ENCODE results near the gene ATP8A1. TPM values are rescaled to one million over a fixed set of nuclear protein-coding genes. Genes with fewer than 3 reads are reported as not detected.
"Not testable (repeated sequence)": the region's sequence is repeated elsewhere in the genome, so short reads cannot be mapped to it uniquely, and the experiment has no call there.

The ATP8A1 gene
- total RNA-seq, 4 donors from 2014 or later, result 21.3 to 34.7 (median 25.9) TPM

- DNase-seq, result no peak
- Histone ChIP-seq H3K27ac (no peak overlapping the region), H3K4me3 (no peak overlapping the region), H3K9me3 (no peaks in the 10 kb centered on the region), H3K27me3 (peaks cover 0 to under 1% of the 10 kb centered on the region in 2 donors), H3K4me1 (no peaks in the 10 kb centered on the region), H3K36me3 (no peaks in the 10 kb centered on the region)
- TF ChIP-seq POLR2A (IDR thresholded peaks at IDR 0.05) (no peak), CTCF (IDR thresholded peaks at IDR 0.05) (no peak)
- intact Hi-C loops (cut with DNase I; ENCODE audit: low total_unique reads), result no loop called here
Observed at GRCh38 chr4:42390622-42391354, 266.1 kb downstream of the ATP8A1 start.

- Histone ChIP-seq H3K27me3 (no peaks in the 10 kb centered on the region), H3K27ac (no peak overlapping the region), H3K9me3 (no peaks in the 10 kb centered on the region), H3K4me1 (no peaks in the 10 kb centered on the region), H3K4me3 (no peak overlapping the region), H3K36me3 (no peaks in the 10 kb centered on the region)
- DNase-seq, result no peak
- intact Hi-C loops (cut with DNase I; ENCODE audit: low total_unique reads), result no loop called here
- no peak for TF ChIP-seq CTCF (IDR thresholded peaks at IDR 0.05)
Observed at GRCh38 chr4:42385516-42385915, 271.4 kb downstream of the ATP8A1 start.

DNA sequence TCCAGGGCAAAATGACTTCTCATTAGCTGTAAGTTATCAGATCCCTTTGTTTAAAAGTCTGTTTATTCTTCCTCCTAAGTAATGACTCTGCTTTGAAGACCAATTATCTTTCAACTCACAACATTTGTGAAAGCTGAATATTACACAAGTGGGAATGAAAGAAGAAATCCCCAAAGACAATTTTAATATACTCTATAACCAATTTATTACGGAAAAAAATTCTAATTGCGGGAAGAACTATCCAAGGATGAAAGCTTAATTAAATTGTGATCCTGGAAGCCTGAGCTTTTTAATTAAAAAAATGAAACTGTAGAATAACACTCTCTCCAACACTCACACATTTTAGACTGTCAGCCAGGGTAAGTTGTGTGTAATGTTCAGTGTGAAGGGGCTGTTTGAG lies 275.2 kb downstream of the ATP8A1 start:
- intact Hi-C loops (cut with DNase I; ENCODE audit: low total_unique reads), result no loop called here
- Histone ChIP-seq H3K36me3 (no peaks in the 10 kb centered on the region), H3K9me3 (no peaks in the 10 kb centered on the region), H3K27ac (no peak overlapping the region), H3K4me1 (no peaks in the 10 kb centered on the region), H3K4me3 (no peak overlapping the region), H3K27me3 (no peaks in the 10 kb centered on the region)
- no peak for TF ChIP-seq POLR2A (IDR thresholded peaks at IDR 0.05)
- TF ChIP-seq CTCF (IDR thresholded peaks at IDR 0.05), result no peak
- DNase-seq, result no peak

GRCh38 chr4:42377497-42377896 lies 279.4 kb downstream of the ATP8A1 start:
- TF ChIP-seq POLR2A (IDR thresholded peaks at IDR 0.05) (no peak), CTCF (IDR thresholded peaks at IDR 0.05) (no peak)
- no peak overlapping the region for H3K27ac ChIP-seq
- no peaks in the 10 kb centered on the region for H3K4me1 ChIP-seq
- intact Hi-C loops (cut with DNase I; ENCODE audit: low total_unique reads), result no loop called here
- H3K27me3 ChIP-seq, result no peaks in the 10 kb centered on the region
- no peaks in the 10 kb centered on the region for H3K9me3 ChIP-seq
- DNase-seq, result no peak
- H3K36me3 ChIP-seq, result no peaks in the 10 kb centered on the region
- no peak overlapping the region for H3K4me3 ChIP-seq

- DNase-seq; H3K27me3 ChIP-seq; H3K4me3 ChIP-seq; intact Hi-C loops (cut with DNase I; ENCODE audit: low total_unique reads); H3K4me1 ChIP-seq; H3K36me3 ChIP-seq; H3K27ac ChIP-seq; H3K9me3 ChIP-seq: not testable (repeated sequence)
Observed at GRCh38 chr4:42372303-42372702, 284.6 kb downstream of the ATP8A1 start.
